Naive thymus-derived CD8-positive, alpha-beta T cell (primary cell): Measurements from ENCODE around the gene NRG2. TPM values are rescaled to one million over a fixed set of nuclear protein-coding genes. Genes with fewer than 3 reads are reported as not detected.
A peak's percentile ranks its signal among the peaks of the same experiment; 100 is the strongest.

Source experiments
- ATAC-seq, 2 donors: fragments of 150-1000 bp; cut with Tn5 transposase in 1 of 2; sonication (Bioruptor Pico), chemical (Tn5 transposase) in 1 of 2; 1 replicate in 1 of 2; 2 replicates in 1 of 2; pipeline ENCODE4 v1.10.0; 2021; ENCODE audit warnings: mild to moderate bottlenecking in 2 of 2, moderate library complexity in 2 of 2
- POLR2A ChIA-PET: fragments of 350-600 bp; sonication (Branson Sonifier 250); formaldehyde crosslinking; loops from one replicate; lab custom pipeline; 2021; ENCODE audit warnings: antibody characterized with exemption; lab: Charles Lee
- DNase-seq, 10 donors: peaks; one replicate each; pipeline versions ENCODE4 v3.0.0 to v3.0.0-alpha.2; 2020 to 2022
- H3K27ac Mint-ChIP-seq, 10 donors: one replicate each; pipeline ENCODE4 v1.8.0; 2020 to 2022; ENCODE audit warnings: mild to moderate bottlenecking in 10 of 10, mixed read lengths in 10 of 10, moderate library complexity in 4 of 10, inconsistent platforms in 1 of 10
- H3K27me3 Mint-ChIP-seq, 5 donors: one replicate each; pipeline ENCODE4 v1.8.0; 2021 to 2022; ENCODE audit warnings: mixed read lengths in 5 of 5
- H3K36me3 Mint-ChIP-seq, 3 donors: one replicate each; pipeline ENCODE4 v1.8.0; 2020 to 2022; ENCODE audit warnings: mixed read lengths in 3 of 3, mild to moderate bottlenecking in 2 of 3, inconsistent platforms in 1 of 3
- H3K4me1 Mint-ChIP-seq, 4 donors: one replicate each; pipeline ENCODE4 v1.8.0; 2021 to 2022; ENCODE audit warnings: mixed read lengths in 4 of 4
- H3K4me3 Mint-ChIP-seq, 10 donors: one replicate each; pipeline ENCODE4 v1.8.0; 2020 to 2022; ENCODE audit warnings: mild to moderate bottlenecking in 10 of 10, mixed read lengths in 10 of 10, moderate library complexity in 6 of 10, inconsistent platforms in 1 of 10
- H3K9me3 Mint-ChIP-seq, 9 donors: one replicate each; pipeline ENCODE4 v1.8.0; 2020 to 2022; ENCODE audit warnings: mixed read lengths in 9 of 9, mild to moderate bottlenecking in 3 of 9, inconsistent platforms in 1 of 9, moderate library complexity in 1 of 9
- polyA plus RNA-seq, 3 donors: library from polyadenylated mRNA; unstranded; fragments of 300-500 nt; fragmentation: Illumina TruSeq; gene quantifications; one replicate each; pipeline ENCODE4 v1.2.3, GENCODE V29; 2021
- total RNA-seq, 8 experiments: library from RNA in 2 of 8; stranded (reverse) in 2 of 8; gene quantifications; one replicate each; pipeline ENCODE4 v1.2.3 and lab custom pipeline; 2021 to 2026

NRG2 gene
- total and polyA plus RNA-seq, 5 experiments from 2014 or later, result 0.04 to 0.47 (median 0.25) TPM

- Mint-ChIP-seq H3K27me3 (peaks cover 5 to 26% (median 15%) of the 10 kb centered on the region in 5 donors), H3K4me1 (peaks cover 0 to 5% (median 0%) of the 10 kb centered on the region in 4 donors), H3K27ac (no peak overlapping the region), H3K4me3 (no peak overlapping the region), H3K9me3 (no peaks in the 10 kb centered on the region), H3K36me3 (no peaks in the 10 kb centered on the region)
- ATAC-seq, result no peak
- DNase-seq, result no peak
- POLR2A ChIA-PET, result no interaction called here
Measured at GRCh38 chr5:139886213-139886612, 156.9 kb downstream of the NRG2 start.

GRCh38 chr5:139885857-139886208 is 157.3 kb downstream of the NRG2 start:
- Mint-ChIP-seq H3K4me3 (no peak overlapping the region), H3K27ac (no peak overlapping the region), H3K4me1 (peaks cover 0 to 5% (median 0%) of the 10 kb centered on the region in 4 donors), H3K9me3 (no peaks in the 10 kb centered on the region), H3K27me3 (peaks cover 5 to 24% (median 13%) of the 10 kb centered on the region in 5 donors), H3K36me3 (no peaks in the 10 kb centered on the region)
- DNase-seq (no peak), ATAC-seq (no peak)
- POLR2A ChIA-PET, result no interaction called here

- H3K4me1 Mint-ChIP-seq, result peaks cover 0 to 5% (median 0%) of the 10 kb centered on the region in 4 donors
- H3K4me3 Mint-ChIP-seq, result no peak overlapping the region
- no peak overlapping the region for H3K27ac Mint-ChIP-seq
- H3K36me3 Mint-ChIP-seq, result no peaks in the 10 kb centered on the region
- no peaks in the 10 kb centered on the region for H3K9me3 Mint-ChIP-seq
- DNase-seq (no peak), ATAC-seq (no peak)
- H3K27me3 Mint-ChIP-seq, result peaks cover 5 to 24% (median 13%) of the 10 kb centered on the region in 5 donors
- POLR2A ChIA-PET, result no interaction called here
Measured at GRCh38 chr5:139885172-139885856, 157.8 kb downstream of the NRG2 start.

DNA sequence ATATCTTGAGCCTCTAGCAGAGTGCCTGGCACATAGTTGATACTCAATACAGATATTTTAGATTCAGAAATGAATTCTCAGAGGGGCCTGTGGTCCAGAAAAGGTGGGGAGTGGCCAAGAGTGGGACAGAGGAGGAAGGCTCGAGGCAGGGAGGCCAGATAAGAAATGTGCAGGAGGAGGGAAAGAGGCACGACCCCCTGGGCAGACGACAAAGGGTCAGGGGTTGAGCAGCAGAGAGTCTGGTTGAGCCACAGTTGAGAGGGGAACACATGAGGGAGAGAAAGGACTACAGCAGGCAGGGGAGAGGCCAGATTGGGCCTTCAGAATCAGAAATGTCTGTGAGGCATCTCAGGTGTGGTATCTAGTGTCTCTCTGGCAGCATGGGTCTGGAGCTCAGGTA is 158.4 kb downstream of the NRG2 start:
- Mint-ChIP-seq H3K4me3 (no peak overlapping the region), H3K9me3 (no peaks in the 10 kb centered on the region), H3K36me3 (no peaks in the 10 kb centered on the region), H3K27ac (no peak overlapping the region), H3K4me1 (peaks cover 0 to 5% (median 0%) of the 10 kb centered on the region in 4 donors), H3K27me3 (peaks cover 5 to 24% (median 13%) of the 10 kb centered on the region in 5 donors)
- POLR2A ChIA-PET, result no interaction called here
- ATAC-seq (no peak), DNase-seq (no peak)

DNA sequence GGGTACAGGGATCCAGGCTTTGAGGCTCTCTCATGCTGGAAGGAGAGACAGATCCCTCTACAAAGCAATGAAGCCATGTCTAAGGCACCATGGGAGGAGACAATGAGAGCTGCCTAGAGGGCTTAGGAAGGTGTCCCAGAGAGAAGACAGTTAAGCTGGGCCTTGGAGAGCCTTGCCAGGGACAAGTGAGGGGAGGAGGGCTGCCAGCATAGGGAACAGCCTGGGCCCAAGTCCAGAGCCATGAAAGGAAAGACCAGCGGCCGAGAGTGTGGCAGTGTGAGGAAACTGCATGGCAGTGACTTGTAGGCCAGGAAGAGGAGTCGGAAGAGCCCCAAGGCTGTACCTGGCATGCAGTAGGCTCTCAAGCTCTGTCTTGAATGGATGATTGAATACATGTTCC is 159.0 kb downstream of the NRG2 start:
- peaks cover 0 to 5% (median 0%) of the 10 kb centered on the region in 4 donors for H3K4me1 Mint-ChIP-seq
- no peak overlapping the region for H3K4me3 Mint-ChIP-seq
- peaks cover 5 to 24% (median 13%) of the 10 kb centered on the region in 5 donors for H3K27me3 Mint-ChIP-seq
- POLR2A ChIA-PET, result no interaction called here
- H3K9me3 Mint-ChIP-seq, result no peaks in the 10 kb centered on the region
- no peak overlapping the region for H3K27ac Mint-ChIP-seq
- DNase-seq (peak in 1 of 10 donors; percentile 9), ATAC-seq (no peak)
- H3K36me3 Mint-ChIP-seq, result no peaks in the 10 kb centered on the region

GRCh38 chr5:139882961-139883539 is 160.0 kb downstream of the NRG2 start:
- Mint-ChIP-seq H3K4me3 (no peak overlapping the region), H3K36me3 (no peaks in the 10 kb centered on the region), H3K9me3 (no peaks in the 10 kb centered on the region), H3K27ac (no peak overlapping the region), H3K27me3 (peaks cover 5 to 24% (median 13%) of the 10 kb centered on the region in 5 donors), H3K4me1 (peaks cover 0 to 5% (median 0%) of the 10 kb centered on the region in 4 donors)
- POLR2A ChIA-PET, result no interaction called here
- ATAC-seq, result no peak
- peak in 1 of 10 donors; percentile 7 for DNase-seq

GRCh38 chr5:139882316-139882715 is 160.8 kb downstream of the NRG2 start:
- no peak overlapping the region for H3K4me3 Mint-ChIP-seq
- no peak overlapping the region for H3K27ac Mint-ChIP-seq
- ATAC-seq, result no peak
- POLR2A ChIA-PET, result no interaction called here
- no peaks in the 10 kb centered on the region for H3K36me3 Mint-ChIP-seq
- H3K9me3 Mint-ChIP-seq, result no peaks in the 10 kb centered on the region
- H3K4me1 Mint-ChIP-seq, result peaks cover 0 to 3% (median 0%) of the 10 kb centered on the region in 4 donors
- peak in 1 of 10 donors; percentile 9 for DNase-seq
- H3K27me3 Mint-ChIP-seq, result peaks cover 4 to 24% (median 13%) of the 10 kb centered on the region in 5 donors

- Mint-ChIP-seq H3K4me3 (no peak overlapping the region), H3K27me3 (peaks cover 3 to 24% (median 13%) of the 10 kb centered on the region in 5 donors), H3K27ac (peak overlapping the region in 1 of 10 donors; percentile 11), H3K4me1 (peaks cover 0 to 6% (median 5%) of the 10 kb centered on the region in 4 donors), H3K36me3 (peaks cover 0 to under 1% (median 0%) of the 10 kb centered on the region in 3 donors), H3K9me3 (peaks cover 0 to 2% (median 0%) of the 10 kb centered on the region in 9 donors)
- no peak for ATAC-seq
- no peak for DNase-seq
- POLR2A ChIA-PET, result no interaction called here
Measured at GRCh38 chr5:139881143-139881733, 161.9 kb downstream of the NRG2 start.

DNA sequence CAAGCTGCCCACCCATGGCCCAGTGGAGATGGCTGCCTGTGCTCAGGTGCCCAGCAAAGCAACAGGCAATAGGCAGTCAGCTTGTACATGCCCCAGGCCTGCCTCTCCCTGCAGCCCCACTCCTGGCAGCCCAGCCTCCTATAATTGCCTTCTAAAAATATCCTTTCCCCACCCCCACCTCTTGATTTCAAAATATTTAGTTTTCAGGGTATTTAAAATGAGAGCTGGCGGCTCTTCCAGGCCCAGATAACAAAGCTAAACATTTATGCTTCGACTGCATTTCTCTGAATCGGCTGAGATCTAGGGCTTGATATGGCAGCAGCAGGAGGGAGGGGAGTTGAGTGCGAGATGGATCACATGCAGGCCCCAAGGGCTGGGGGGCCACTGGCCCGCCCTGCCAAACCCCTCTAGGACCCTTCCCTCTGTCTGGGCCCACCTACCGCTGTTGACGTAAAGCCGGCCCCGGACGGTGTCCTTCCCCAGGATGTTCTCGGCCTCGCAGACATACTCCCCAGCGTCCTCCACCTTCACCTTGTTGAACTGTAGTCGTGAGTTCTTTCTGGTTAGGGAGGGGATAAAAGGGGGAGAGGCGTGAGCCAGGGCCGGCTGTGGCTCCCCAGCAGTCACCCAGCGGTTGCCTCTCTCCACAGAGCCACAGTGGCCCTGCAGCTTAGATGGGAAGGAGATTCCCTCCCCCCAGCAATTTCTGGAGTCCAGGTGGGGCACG is 162.5 kb downstream of the NRG2 start:
- no peak overlapping the region for H3K27ac Mint-ChIP-seq
- H3K36me3 Mint-ChIP-seq, result peaks cover 0 to 6% (median 2%) of the 10 kb centered on the region in 3 donors
- no peak for DNase-seq
- H3K9me3 Mint-ChIP-seq, result peaks cover 0 to 8% (median 0%) of the 10 kb centered on the region in 9 donors
- H3K4me1 Mint-ChIP-seq, result peaks cover 0 to 6% (median 5%) of the 10 kb centered on the region in 4 donors
- H3K4me3 Mint-ChIP-seq, result no peak overlapping the region
- ATAC-seq, result no peak
- H3K27me3 Mint-ChIP-seq, result peaks cover 3 to 23% (median 12%) of the 10 kb centered on the region in 5 donors
- POLR2A ChIA-PET, result no interaction called here

DNA sequence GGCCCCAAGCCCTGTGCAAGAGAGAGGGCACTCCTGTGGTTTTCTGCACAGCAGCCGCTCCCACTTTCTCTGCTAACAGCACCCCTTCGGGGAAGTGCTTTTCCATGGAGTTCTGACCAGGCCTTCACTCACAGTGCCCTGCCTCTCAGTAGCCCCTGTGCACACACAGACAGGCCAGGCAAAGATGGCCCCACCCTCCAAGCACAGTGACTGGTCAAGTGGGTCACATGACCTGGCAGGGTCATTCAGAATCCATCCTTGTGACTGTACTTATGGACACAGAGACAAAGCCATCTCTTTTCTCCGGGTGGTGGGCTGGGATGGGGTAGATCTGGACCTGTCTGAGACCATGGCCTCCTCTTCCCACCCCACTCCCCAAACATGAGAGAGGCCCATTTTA is 165.0 kb downstream of the NRG2 start:
- Mint-ChIP-seq H3K4me3 (no peak overlapping the region), H3K9me3 (peaks cover 0 to 11% (median 0%) of the 10 kb centered on the region in 9 donors)

DNA sequence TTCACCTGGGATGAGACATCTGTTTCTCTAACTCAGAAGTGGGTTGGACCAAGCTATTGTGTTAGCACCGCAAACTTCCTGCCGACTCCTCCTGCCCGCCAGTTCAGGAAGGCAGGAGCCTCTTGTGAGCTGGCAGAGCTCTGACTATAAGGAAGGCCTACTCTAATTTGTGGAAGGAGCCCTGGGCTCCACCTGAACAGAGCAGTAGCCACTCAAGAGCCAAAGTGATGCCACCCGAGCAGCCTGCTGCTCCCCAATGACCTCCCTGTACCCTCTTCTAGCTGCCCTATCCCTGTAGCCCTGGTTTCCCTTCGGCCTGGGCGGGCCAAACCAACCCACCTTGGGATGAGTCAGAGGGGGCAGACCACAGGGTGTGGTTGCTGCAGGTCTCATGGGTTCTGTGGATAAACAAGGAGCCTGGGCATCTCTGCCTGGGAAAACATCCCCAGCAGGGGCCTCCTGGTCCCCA is 165.9 kb downstream of the NRG2 start:
- POLR2A ChIA-PET, result no interaction called here
- ATAC-seq (no peak), DNase-seq (peak in 1 of 10 donors; percentile 40)
- peaks cover 0 to 11% (median 0%) of the 10 kb centered on the region in 9 donors for H3K9me3 Mint-ChIP-seq
- peaks cover 0 to 9% (median 2%) of the 10 kb centered on the region in 3 donors for H3K36me3 Mint-ChIP-seq
- peaks cover 0 to 6% (median 3%) of the 10 kb centered on the region in 4 donors for H3K4me1 Mint-ChIP-seq
- no peak overlapping the region for H3K4me3 Mint-ChIP-seq
- no peak overlapping the region for H3K27ac Mint-ChIP-seq
- H3K27me3 Mint-ChIP-seq, result peaks cover 6 to 19% (median 10%) of the 10 kb centered on the region in 5 donors

More for the DNA sequence above, 165.0 kb downstream of the NRG2 start:
- H3K27me3 Mint-ChIP-seq, result peaks cover 6 to 19% (median 9%) of the 10 kb centered on the region in 5 donors
- H3K36me3 Mint-ChIP-seq, result peaks cover 0 to 9% (median 2%) of the 10 kb centered on the region in 3 donors
- POLR2A ChIA-PET, result no interaction called here
- H3K27ac Mint-ChIP-seq, result no peak overlapping the region
- DNase-seq, result peak in 1 of 10 donors; percentile 49
- peaks cover 0 to 6% (median 3%) of the 10 kb centered on the region in 4 donors for H3K4me1 Mint-ChIP-seq
- no peak for ATAC-seq

DNA sequence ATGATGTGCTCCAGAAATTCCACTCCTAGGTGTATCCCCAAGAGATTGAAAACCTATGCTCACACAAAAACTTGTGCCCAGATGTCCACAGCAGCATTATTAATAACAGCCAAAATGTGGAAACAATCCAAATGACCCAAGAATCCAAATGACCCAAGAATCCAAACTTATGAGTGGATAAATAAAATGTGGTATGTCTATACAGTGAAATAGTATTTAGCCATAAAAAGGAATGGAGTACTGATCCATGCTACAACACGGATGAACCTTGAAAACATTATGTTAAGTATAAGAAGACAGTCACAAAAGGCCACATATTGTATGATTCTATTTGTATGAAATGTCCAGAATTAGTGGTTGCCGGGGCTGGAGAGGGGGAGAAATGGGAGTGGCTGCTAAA is 167.1 kb downstream of the NRG2 start:
- no peak overlapping the region for H3K4me3 Mint-ChIP-seq
- DNase-seq, result peak in 1 of 10 donors; percentile 7
- POLR2A ChIA-PET, result no interaction called here
- peaks cover 0 to 9% (median 2%) of the 10 kb centered on the region in 3 donors for H3K36me3 Mint-ChIP-seq
- no peak overlapping the region for H3K27ac Mint-ChIP-seq
- peaks cover 6 to 19% (median 10%) of the 10 kb centered on the region in 5 donors for H3K27me3 Mint-ChIP-seq
- H3K4me1 Mint-ChIP-seq, result peaks cover 0 to 6% (median 3%) of the 10 kb centered on the region in 4 donors
- peaks cover 0 to 11% (median 0%) of the 10 kb centered on the region in 9 donors for H3K9me3 Mint-ChIP-seq
- ATAC-seq, result no peak
